ENCODE results near the gene BMP7.

Gene BMP7

DNA sequence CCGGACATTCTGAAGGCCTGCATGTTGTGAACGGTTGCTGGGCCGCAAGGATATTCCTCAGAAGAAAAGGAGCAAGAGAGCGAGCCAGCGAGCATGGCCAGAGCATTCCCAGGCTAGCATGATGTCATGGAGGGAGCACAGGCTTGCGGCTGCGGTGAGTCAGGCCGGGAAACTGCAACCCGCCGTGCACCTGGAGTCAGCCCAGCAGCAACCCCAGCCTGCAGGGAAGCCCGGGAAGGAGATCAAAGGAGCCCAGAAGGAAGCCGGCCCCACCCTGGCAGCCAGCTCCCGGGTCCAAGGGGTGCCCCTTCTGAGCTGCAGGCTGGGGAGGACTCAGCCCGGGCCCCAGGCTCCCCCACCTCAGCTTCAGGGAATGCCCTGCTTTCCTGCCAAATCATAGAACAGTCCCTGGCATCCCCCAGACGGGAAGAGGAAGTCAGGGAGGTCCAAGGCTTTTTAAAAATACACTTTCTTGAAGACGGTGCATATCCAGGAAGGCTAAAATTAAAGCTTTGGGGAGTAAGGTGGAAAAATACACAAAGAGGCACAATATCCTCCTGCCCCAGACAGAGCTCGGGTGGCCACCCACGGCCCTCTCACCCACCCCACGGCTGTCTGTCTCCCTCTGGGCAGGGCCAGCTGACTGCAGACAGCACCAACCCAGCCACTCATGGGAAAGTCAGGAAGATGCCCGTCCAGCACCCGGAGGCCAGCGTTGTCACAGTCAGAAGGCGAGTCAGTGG is 53.7 kb downstream of the BMP7 start:
- peak in 24 of 51 donors; percentile 9 to 82 (median 36) for DNase-seq

DNA sequence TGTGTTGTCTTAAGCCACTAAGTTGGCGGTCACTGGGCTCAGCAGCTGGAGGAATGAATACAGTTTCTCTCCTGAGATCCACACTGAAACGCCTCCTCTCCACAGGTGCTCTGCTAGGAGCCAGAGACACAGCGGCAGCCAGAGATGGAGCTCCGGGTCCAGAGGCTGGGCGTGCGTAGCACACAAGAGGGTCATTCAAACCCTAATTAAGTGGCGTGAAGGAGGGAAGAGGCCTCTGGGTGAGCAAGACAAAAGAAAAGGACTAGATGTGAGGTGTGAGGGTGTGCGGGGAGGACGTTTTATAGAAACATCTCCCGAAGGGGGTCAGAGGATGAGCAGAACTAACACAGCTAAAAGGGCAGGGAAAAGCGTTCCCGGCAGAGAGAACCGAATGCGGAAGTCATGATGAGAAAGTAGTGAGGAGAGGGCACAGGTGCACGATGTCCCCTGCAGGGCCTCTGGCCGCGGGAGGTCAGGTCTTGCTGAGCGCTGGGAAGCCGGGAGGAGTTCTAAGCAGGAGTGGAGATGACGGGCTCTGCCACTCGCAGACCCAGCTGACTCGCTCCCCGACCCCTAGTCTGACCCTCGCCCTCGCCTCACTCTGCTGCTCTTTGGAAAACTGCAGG is 54.4 kb downstream of the BMP7 start:
- DNase-seq = peak in 1 of 51 donors; percentile 45

DNA sequence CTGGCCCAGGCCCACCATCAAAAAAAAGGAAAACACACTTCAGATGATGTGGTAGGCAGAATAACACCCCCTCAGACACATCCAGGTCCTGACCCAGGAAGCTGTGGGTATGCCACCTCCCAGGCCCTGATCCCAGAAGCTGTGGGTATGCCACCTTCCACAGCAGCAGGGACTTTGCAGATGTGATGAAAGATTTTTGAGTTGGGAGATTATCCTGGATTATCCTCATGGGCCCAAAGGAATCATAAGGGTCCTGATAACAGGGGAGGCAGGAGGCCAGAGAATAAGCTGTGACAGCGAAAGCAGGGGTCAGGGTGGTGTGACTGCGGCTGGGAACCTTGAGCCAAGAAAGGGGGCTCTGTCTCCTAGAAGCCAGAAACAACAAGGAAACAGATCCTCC is 55.0 kb downstream of the BMP7 start:
- no peak for DNase-seq

DNA sequence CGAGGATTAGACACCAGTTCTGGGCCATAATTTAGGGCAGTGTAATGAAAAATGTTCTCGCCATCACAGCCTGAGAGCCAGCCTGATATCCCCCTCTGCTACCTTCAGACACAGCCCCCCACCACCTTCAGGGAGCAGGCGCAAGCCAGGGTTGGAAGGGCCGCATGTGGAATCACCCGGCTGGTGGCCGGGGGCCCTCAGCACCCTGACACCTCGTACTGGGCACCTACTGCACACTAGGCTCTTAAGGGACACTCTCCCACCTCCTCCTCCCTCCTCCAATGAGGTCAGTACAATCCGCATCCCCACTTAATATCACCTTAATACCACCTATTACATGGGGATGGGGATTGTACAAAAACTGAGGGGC is 55.5 kb downstream of the BMP7 start:
- DNase-seq = no peak

DNA sequence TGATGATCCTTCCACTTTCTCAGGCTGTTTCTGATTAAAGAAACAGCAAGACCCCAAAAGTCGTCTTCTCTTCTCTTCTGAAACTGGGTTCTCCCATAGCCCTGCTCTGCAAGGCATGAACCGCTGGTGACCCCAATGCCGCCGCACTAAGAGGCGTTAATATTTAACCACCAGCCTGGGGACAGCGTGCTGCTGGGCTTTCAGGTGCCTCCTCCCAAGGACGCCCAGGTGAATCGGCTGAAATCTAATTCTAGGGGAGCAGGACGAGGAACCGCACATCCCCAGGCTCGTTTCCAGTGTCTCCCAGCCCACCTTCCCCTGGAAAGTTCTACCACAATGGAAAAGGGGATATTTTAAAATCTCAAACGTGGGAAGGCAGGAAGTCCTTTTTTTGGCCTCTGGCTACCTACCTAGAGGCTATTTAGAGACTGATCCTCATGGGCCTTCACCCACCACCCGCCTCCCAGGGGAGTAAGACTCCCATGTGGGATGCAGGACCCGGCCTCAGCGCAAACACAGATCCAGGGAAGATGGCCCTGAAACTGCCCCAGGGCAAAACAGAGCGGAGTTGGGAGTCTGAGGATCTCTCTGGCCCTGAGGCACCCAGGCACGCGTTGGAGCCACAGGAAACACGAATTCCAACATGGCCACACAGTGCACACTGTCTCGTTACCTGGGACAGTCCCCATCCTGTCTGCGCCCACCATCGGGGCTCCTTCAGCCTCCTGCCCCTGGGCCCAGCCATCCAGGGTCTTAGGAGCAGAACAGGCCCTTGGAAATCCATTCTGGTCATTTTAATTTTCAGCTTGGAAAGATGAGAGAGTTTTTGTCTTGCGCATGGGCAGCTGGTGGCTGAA is 56.2 kb downstream of the BMP7 start:
- DNase-seq = no peak

DNA sequence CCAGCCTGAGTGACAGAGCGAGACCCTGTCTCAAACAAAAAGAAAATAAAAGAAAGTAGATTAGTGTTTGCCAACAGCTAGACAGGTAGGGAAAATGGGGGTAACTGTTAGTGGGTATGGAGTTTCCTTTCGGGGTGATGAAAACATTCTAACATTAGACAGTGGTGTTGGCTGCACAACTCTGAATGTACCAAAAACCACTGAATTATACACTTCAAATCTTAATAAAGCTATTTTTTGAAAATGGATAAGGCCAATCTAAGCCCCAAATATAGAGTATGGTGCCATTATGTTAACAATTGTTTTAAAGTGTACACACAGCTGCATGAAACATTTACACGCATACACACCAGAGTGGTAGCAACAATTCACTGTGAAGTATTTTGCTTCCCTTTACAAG is 57.0 kb downstream of the BMP7 start:
- no peak for DNase-seq

DNA sequence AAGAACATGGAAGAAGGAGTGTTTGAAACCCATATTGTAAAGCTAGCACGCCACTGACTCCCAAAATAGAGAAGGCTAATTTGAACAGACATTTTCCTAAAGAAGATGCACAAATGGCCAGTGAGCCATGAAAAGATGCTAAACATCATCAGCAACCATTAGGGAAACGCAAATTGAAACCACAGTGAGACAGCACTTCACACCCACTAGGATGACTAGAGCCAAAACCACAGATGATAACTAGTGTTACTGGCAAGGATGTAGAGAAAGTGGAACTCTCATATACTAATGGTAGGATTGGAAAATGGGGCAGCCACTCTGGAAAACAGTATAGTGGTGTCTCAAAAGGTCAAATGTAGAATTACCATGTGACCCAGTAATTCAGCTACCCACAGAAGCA is 58.2 kb downstream of the BMP7 start:
- DNase-seq = no peak

DNA sequence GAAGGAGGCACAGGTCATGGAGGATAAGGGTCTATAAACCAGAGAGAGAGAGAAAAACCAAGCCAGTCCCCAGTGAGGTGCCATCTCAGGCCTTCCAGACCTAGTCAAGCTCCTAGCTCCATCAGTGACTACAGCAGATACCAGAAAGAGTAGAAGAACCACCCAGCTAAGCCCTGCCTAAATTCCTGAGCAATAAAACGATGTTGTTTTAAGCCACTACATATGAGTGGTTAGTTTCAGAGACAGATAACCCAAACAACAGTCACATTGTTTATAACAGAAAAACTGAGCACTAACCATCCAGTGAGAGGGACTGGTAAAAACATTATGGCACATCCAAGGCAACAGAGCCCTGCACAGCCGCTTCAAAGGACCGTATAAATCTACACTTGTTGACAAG is 59.2 kb downstream of the BMP7 start:
- DNase-seq = no peak

DNA sequence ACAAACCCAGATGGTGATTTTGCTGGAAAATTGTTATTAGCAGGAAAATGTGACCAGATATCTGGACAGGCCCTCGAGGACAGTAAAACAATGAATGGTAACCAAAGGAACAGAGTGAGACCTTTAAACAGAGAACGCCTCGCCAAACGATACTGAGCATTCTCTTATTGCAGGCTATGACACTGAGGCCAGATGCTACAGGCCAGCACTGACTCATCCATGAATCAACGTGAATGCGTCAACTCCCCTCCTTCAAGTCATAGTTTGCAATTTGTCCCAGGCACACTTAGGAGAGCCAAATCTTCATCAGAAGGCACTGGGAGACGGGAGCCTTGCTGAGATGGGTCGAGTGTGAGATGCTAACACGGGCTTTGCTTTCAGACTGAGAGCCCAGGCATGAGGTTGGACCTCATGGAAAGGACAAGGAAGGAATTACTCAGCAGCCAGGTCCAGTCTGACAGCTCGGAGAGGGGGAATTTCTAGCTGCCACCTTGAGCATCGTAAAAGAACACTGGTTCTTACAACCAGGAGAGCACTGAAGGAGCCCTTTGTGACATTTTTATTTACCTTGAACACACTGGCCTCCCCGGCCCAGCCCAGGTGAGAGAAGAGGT is 60.7 kb downstream of the BMP7 start:
- no peak for DNase-seq

DNA sequence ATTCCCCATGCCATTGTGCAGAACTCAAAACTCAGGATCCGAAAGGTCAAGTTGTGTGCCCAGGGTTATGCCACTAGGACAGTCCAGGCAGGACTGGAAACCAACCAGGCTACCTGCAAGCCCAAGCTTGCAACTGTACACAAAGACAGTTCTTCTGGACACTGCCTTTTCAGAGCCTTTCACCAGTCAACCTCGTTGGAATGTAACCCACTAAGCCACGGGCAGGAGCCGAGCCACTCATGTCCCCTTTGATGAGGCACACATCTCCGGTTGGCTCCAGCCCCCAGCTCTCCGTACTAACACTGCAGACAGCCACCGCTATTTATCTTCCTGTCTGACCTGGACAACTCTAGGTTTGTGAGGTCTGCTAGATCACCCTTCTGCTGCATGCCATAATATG is 62.5 kb downstream of the BMP7 start:
- no peak for DNase-seq

DNA sequence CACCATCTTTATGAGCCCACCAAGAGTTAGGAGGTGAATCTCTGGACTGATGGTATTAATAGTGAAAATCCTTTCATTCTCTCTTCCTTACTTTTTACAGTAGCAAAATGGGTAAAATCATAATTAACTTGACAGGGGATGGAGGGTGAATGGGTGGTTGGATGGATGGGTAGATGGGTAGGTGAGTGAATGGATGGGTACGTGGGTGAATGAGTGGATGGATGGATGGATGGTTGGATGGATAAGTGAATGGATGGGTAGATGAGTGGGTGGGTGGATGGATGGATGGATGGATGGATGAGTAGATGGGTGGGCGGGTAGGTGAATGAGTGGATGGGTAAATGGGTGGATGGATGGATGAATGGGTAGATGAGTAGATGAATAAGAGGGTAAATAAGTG is 63.2 kb downstream of the BMP7 start:
- DNase-seq = no peak

DNA sequence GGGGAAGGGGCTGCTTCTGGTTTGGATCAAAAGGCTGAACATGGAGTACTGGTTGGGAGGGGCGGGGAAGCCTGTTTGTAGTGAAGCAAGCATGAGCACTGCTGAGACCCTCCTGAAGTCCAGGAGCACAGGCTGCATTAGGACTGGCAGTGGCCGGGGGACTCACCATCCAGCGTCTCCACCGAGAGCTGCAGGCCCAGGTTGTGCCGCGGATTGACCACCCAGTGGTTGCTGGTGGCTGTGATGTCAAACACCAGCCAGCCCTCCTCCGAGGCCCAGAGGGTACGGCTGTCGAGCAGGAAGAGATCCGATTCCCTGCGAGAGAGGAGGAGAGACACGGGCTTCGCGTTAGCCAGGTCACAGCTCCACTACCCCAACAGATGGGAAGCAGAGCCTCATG is 64.1 kb downstream of the BMP7 start:
- DNase-seq = no peak

DNA sequence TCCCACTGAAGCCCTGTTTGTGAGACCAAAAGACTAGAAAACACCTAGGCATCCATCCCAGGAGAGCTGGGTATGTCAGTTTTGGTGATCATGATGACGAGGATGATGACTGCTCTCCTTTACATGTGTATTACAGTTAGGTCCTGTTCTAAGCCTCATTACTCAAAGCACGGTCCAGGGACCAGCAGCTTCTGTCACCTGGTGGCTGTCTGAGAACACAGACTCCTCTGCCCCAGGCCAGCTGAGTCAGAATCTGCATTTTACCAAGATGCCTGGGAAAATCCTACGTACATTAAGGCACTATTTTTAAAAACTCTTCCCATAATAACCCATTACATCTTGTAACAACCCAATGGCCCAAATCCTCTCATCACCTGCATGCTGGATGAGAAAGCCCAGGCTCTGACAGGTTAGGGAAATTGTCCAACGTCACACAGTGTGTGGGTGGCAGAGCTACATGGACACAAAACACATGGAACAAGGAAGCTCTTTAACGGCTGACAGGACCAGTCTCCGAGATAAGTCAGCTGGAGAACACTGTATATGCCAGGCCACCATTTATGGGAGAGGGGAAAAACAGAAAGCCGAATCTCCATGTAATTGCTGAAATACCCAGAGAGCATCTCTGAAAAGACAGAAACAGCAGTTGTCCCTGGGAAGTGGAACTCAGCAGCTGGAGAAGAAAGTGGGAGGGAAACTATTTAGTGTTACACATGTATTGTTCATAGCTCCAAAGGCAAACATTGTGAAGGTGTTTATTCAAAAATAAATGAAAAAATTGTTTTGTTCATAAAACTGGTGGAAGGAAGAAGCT is 65.4 kb downstream of the BMP7 start:
- DNase-seq = no peak

DNA sequence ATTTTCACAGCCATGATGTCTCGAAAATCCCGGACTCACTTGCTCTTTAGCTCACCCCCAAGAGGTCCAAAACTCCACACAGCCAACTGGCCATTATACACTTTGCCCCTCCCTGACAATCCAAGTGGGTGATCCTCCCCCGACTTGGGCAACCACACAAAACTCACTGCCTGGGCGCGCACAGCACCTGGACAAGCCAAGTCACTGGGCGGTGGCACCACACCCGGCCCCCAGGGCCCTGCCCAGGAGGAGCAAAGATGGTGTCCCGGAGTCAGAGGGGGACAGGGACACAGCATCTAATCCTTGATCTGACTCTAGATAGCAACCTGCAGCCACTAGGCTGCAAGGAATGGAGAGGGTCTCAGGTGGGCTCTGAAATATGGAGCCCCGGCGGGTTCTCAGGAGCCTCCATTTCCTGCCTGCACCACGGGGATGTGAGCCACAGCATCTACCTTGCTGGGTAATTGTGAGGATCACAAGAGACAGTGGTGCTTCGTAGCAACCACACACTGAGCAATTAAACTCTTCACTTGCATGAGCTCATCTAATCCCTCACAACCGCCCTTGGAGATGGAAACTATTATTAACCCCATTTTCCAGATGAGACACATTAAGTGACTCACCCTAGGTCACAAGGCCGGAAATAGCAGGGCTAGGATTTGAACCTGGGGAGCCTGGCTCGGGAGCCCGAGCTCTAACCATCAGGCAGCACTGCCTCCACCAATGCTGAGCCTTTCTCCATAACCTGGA is 66.6 kb downstream of the BMP7 start:
- DNase-seq = no peak

DNA sequence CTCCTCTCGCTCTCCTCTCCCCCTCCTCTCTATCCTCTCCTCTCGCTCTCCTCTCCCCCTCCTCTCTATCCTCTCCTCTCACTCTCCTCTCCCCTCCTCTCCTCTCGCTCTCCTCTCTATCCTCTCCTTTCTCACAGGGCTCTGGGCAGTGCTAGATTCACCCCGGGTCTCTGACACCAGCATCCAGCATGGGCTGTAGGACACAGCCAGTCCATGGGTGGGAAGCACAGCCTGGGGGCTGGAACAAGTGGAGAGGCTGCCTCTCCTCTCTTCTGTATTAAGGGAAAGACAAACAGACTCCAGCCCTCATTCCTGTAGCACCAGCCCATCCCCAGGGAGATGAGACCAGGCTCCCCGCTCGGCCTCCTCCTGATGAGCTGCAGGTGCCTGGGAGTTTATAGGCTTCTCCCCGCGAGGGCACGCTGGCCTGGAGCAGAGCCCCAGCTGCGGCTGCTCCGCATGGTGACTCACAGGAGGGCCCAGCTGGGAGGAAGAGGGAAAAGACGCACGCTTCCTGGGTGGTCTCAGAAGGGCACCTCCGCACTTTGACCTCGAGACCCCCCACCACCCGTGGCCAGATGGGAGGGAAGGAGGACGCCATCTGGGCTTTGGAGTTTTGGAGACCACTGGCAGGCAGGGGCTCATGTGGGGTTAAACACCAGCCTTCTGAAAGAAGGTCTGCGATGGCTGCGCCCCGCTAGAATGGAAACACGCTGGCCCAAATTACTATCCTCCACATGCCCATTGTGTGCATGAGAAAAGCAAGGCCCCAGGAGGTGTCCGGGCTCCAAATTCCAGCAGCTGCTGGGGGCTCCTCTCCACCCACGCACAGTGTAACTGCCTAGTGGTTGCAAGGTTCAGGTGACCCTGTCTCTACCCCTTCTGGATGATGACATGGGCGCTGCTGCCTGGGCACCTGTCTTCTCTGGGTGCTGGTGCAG is 68.0 kb downstream of the BMP7 start:
- no peak for DNase-seq

DNA sequence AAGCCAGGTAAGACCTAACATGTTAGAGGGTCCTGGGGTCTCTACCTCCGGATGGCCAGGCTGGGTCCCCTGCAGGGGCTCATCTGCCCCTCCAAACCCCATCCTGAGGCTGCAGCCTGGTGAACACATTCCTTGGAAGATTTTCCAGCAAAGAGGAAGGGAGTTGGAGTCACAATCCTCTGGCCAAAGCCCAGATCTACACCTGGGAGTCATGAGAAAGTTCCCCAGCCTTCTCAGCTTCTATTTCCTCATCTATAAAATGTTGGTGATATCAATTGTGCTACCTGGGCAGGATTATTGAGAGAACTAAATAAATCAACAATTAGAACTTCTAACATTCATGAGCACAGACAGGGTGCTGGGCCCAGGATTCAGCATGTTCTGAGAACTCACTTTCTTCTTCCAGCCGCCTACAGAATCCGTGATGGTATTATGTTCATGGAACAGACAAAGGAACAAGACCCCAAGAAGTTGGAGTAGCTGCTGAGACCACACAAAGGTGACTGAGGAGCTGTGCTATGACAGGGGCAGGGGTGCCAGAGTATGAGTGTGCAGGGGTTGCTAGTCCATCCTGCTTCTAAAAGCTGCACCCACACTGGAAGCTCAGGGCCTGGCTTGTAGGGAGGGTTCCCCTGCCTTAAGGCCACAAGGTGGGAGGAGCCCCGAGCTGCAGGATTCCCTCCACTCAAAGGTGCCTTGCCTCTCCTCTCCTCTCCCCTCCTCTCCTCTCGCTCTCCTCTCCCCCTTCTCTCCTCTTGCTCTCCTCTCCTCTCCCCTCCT is 68.9 kb downstream of the BMP7 start:
- no peak for DNase-seq

DNA sequence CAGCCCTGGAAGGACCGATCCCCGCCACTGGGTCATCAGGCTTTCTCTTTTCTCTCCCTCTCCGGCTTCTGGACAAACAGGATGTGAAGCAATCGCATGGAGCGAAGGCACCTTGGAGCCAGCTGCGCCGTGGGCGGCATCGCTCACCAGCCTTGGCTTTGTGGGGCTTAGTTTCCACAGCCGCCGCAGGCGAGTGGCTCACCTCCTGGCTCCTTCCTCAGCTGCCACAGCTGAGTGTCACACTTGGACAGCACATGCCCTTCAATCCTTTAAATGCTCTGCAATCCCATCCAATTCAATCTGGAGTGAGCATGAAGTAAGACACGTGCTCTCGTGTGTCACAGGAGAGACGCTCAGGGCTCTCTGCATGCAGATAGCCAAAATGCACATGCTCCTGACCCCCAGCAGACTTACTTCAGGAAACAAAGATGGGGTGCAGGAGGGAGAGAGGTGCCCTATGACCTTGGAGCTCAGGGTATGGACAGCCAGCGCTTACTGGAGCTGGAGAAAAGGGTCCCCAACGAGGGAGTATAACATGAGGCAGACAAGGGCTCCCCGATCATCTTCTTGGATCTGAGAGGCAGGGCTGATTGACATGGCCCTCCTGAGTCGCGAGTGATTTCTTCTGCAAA is 70.9 kb downstream of the BMP7 start:
- DNase-seq = peak in 3 of 51 donors; percentile 7 to 14 (median 11)

DNA sequence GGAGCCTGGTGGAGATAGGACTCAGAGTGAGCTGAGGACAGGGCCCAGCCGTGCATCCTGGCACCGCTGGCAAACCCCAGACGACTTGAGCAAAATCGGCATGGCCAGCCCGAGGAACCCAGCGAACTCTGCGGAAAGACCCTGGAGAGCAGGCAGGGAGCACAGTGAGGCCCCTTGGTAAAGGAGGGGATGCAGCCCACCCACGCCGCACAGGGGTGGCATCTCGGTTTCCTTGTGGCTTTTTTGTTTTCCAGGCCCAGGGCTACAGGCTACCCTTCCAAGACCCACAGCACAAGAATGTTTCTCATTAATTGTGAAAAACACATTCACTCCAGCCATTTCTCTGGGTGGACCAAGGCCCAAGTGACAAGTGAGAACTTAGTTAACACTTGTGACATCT is 71.4 kb downstream of the BMP7 start:
- DNase-seq = no peak

All from hypothalamus (tissue), 51 donors.